ENCODE data around the gene ZNF350. TPM values are rescaled to one million over a fixed set of nuclear protein-coding genes. Genes with fewer than 3 reads are reported as not detected.
A peak's percentile ranks its signal among the peaks of the same experiment; 100 is the strongest.
"Not testable (repeated sequence)": the region's sequence is repeated elsewhere in the genome, so short reads cannot be mapped to it uniquely, and the experiment has no call there.

The ZNF350 gene
- total RNA-seq, 3 donors from 2014 or later (not counting 1 experiment from before 2014, with no cell fraction given), result 32.3 to 46.9 (median 36.6) TPM

DNA sequence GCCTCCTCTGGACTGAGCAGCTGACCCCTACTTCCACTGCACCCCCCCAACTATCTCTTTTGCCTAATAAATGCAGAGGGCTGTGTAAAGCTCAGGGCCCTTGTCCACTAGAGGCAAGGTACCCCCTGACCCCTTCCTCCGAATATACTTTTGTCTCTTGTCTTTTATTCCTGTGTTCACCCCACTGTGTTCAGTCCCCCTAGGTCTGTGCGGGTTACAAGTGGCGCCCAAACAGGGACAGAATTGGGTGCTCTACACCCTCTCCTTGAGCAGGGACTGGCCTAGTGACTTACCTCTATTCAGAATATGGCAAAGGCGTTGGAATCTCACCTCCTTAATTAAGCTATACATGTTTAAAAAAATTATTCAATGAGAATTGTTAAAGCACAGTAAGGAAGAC lies 15.0 kb downstream of the ZNF350 start:
- H3K9me3 ChIP-seq (ENCODE audit: control insufficient read depth, insufficient read depth, low read length), result peaks cover 83% of the 10 kb centered on the region
- no peak overlapping the region for H3K27ac ChIP-seq (ENCODE audit: low read length)
- Mint-ChIP-seq H3K27me3 (ENCODE audit: low read depth in 2 of 2) (no peaks in the 10 kb centered on the region), H3K27ac (no peak overlapping the region), H3K9me3 (peaks cover 16 to 35% of the 10 kb centered on the region in 2 donors), H3K36me3 (peaks cover 72% of the 10 kb centered on the region), H3K4me3 (no peak overlapping the region), H3K4me1 (peaks cover 0 to 6% of the 10 kb centered on the region in 2 donors)
- ATAC-seq, result no peak
- WGBS (ENCODE audit: insufficient coverage), result 99% methylated on average over 3 of the region's 4 CpGs
- no peaks in the 10 kb centered on the region for H3K4me1 ChIP-seq (ENCODE audit: control insufficient read depth, insufficient read depth, low read length)
- TF ChIP-seq, protein P1, sequence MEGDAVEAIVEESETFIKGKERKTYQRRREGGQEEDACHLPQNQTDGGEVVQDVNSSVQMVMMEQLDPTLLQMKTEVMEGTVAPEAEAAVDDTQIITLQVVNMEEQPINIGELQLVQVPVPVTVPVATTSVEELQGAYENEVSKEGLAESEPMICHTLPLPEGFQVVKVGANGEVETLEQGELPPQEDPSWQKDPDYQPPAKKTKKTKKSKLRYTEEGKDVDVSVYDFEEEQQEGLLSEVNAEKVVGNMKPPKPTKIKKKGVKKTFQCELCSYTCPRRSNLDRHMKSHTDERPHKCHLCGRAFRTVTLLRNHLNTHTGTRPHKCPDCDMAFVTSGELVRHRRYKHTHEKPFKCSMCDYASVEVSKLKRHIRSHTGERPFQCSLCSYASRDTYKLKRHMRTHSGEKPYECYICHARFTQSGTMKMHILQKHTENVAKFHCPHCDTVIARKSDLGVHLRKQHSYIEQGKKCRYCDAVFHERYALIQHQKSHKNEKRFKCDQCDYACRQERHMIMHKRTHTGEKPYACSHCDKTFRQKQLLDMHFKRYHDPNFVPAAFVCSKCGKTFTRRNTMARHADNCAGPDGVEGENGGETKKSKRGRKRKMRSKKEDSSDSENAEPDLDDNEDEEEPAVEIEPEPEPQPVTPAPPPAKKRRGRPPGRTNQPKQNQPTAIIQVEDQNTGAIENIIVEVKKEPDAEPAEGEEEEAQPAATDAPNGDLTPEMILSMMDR (IDR thresholded peaks at IDR 0.05), result no peak
- no peaks in the 10 kb centered on the region for H3K27me3 ChIP-seq (ENCODE audit: control insufficient read depth, insufficient read depth, low read length)
- peak in 1 of 2 donors; percentile 50 for DNase-seq
- no peak overlapping the region for H3K4me3 ChIP-seq (ENCODE audit: low read length)
- intact Hi-C loops (cut with micrococcal nuclease), result no loop called here
- H3K36me3 ChIP-seq (ENCODE audit: control insufficient read depth, insufficient read depth, low read length), result peaks cover 74% of the 10 kb centered on the region

DNA sequence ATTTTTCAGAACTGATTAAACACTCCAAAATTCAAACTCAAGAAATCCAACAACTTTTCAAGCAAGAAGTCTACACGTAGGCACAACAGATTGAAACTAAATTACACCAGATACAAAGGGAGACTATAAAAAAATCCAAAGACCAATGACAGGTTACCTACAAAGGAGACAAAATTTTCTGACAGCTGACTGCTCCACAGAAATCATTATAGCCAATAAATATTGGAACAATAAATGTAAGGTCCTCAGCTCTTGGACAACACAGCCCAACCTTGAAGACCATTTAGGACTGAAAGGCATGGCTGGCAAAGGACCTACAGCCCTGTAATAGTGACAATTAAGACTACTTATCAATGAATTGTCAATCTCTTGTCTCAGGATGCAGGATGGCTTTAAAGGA lies 15.9 kb downstream of the ZNF350 start:
- DNase-seq (no peak), ATAC-seq (no peak)
- Histone ChIP-seq H3K4me3 (ENCODE audit: low read length) (no peak overlapping the region), H3K36me3 (ENCODE audit: control insufficient read depth, insufficient read depth, low read length) (peaks cover 83% of the 10 kb centered on the region), H3K27me3 (ENCODE audit: control insufficient read depth, insufficient read depth, low read length) (no peaks in the 10 kb centered on the region), H3K4me1 (ENCODE audit: control insufficient read depth, insufficient read depth, low read length) (no peaks in the 10 kb centered on the region), H3K9me3 (ENCODE audit: control insufficient read depth, insufficient read depth, low read length) (peaks cover 83% of the 10 kb centered on the region), H3K27ac (ENCODE audit: low read length) (no peak overlapping the region)
- Mint-ChIP-seq H3K27me3 (ENCODE audit: low read depth in 2 of 2) (no peaks in the 10 kb centered on the region), H3K9me3 (peaks cover 13 to 30% of the 10 kb centered on the region in 2 donors), H3K27ac (no peak overlapping the region), H3K36me3 (peaks cover 80% of the 10 kb centered on the region), H3K4me3 (no peak overlapping the region), H3K4me1 (peaks cover 0 to 6% of the 10 kb centered on the region in 2 donors)
- WGBS (ENCODE audit: insufficient coverage), result 100% methylated on average over 1 of the region's 1 CpG
- intact Hi-C loops (cut with micrococcal nuclease), result no loop called here
- TF ChIP-seq, protein P1 (IDR thresholded peaks at IDR 0.05), result no peak

DNA sequence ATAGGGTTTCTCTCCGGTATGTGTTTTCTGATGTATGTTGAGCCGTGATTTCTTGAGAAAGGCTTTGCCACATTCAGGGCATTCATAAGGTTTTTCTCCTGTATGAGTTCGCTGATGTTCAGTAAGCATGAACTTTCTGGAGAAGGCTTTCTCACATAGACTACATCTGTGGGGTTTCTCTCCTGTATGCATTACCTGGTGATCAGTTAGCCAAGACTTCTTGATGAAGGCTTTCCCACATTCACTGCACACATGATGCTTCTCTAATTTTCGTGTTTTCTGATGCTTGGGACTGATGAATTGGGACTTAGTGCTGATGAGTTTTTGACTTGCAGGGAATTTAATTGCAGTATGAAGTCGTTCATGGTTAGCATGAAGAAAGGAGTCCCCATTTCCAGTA lies 21.1 kb downstream of the ZNF350 start:
- DNase-seq (no peak), ATAC-seq (no peak)
- no peaks in the 10 kb centered on the region for H3K27me3 ChIP-seq (ENCODE audit: control insufficient read depth, insufficient read depth, low read length)
- H3K4me1 Mint-ChIP-seq, result peaks cover 0 to 6% of the 10 kb centered on the region in 2 donors
- H3K4me3 ChIP-seq (ENCODE audit: low read length), result no peak overlapping the region
- peaks cover 23 to 44% of the 10 kb centered on the region in 2 donors for H3K9me3 Mint-ChIP-seq
- no peaks in the 10 kb centered on the region for H3K4me1 ChIP-seq (ENCODE audit: control insufficient read depth, insufficient read depth, low read length)
- 98% methylated on average over 5 of the region's 5 CpGs for WGBS (ENCODE audit: insufficient coverage)
- no peaks in the 10 kb centered on the region for H3K27me3 Mint-ChIP-seq (ENCODE audit: low read depth in 2 of 2)
- H3K36me3 Mint-ChIP-seq, result peaks cover 74% of the 10 kb centered on the region
- no peak overlapping the region for H3K27ac ChIP-seq (ENCODE audit: low read length)
- no peak overlapping the region for H3K27ac Mint-ChIP-seq
- TF ChIP-seq, protein P1 (IDR thresholded peaks at IDR 0.05), result no peak
- H3K9me3 ChIP-seq (ENCODE audit: control insufficient read depth, insufficient read depth, low read length), result peaks cover 83% of the 10 kb centered on the region
- H3K36me3 ChIP-seq (ENCODE audit: control insufficient read depth, insufficient read depth, low read length), result peaks cover 52% of the 10 kb centered on the region
- H3K4me3 Mint-ChIP-seq, result no peak overlapping the region
- intact Hi-C loops (cut with micrococcal nuclease), result no loop called here

DNA sequence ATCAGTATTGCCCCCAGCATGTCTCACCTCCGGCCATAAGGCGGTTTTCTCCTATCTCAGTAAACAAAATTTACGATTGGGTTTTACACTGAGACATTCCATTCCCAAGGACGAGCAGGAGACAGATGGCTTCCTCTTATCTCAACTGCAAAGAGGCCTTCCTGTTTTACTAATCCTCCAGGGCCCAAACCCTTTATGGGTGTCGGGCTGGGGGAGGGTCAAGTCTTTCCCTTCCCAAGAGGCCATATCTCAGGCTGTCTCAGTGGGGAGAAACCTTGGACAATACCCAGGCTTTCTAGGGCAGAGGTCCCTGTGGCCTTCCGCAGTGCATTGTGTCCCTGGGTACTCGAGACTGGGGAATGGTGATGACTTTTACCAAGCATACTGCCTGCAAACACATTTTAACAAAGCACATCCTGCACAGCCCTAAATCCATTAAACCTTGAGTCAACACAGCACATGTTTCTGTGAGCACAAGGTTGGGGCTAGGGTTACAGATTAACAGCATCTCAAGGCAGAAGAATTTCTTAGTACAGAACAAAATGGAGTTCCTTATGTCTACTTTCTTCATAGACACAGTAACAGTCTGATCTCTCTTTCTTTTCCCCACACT lies 25.9 kb downstream of the ZNF350 start:
- H3K4me3 Mint-ChIP-seq; H3K27ac ChIP-seq (ENCODE audit: low read length); ATAC-seq; H3K4me1 Mint-ChIP-seq; H3K27ac Mint-ChIP-seq; DNase-seq; intact Hi-C loops (cut with micrococcal nuclease); H3K27me3 Mint-ChIP-seq (ENCODE audit: low read depth in 2 of 2); H3K4me1 ChIP-seq (ENCODE audit: control insufficient read depth, insufficient read depth, low read length); H3K27me3 ChIP-seq (ENCODE audit: control insufficient read depth, insufficient read depth, low read length); H3K4me3 ChIP-seq (ENCODE audit: low read length): not testable (repeated sequence)
- peaks cover 73% of the 10 kb centered on the region for H3K9me3 ChIP-seq (ENCODE audit: control insufficient read depth, insufficient read depth, low read length)
- H3K9me3 Mint-ChIP-seq, result peaks cover 24 to 43% of the 10 kb centered on the region in 2 donors
- H3K36me3 ChIP-seq (ENCODE audit: control insufficient read depth, insufficient read depth, low read length), result peaks cover 11% of the 10 kb centered on the region
- 73% methylated on average over 6 of the region's 7 CpGs for WGBS (ENCODE audit: insufficient coverage)
- peaks cover 54% of the 10 kb centered on the region for H3K36me3 Mint-ChIP-seq
